ENCODE data around the gene CMC2. TPM values are rescaled to one million over a fixed set of nuclear protein-coding genes. Genes with fewer than 3 reads are reported as not detected.
A peak's percentile ranks its signal among the peaks of the same experiment; 100 is the strongest.

Gene CMC2
- total RNA-seq, 1 experiment from 2014 or later: 82.0 TPM

GRCh38 chr16:80966617-80967016, 40.1 kb downstream of the CMC2 start:
- POLR2A ChIA-PET: no interaction called here
- TF ChIP-seq SIN3A (IDR thresholded peaks at IDR 0.05; ENCODE audit: borderline replicate concordance, insufficient read depth, low read depth, low read length): no peak
- TF ChIP-seq POLR2AphosphoS5 (IDR thresholded peaks at IDR 0.05; ENCODE audit: low read depth, low read length): no peak
- Histone ChIP-seq H3K4me3 (ENCODE audit: low read depth in 2 of 2, low read length in 2 of 2) (no peak overlapping the region), H3K27me3 (ENCODE audit: control insufficient read depth, insufficient read depth, low read length) (no peaks in the 10 kb centered on the region), H3K27ac (ENCODE audit: low read length) (no peak overlapping the region), H3K4me1 (ENCODE audit: control insufficient read depth, insufficient read depth, low read length) (no peaks in the 10 kb centered on the region), H3K36me3 (ENCODE audit: control insufficient read depth, insufficient read depth, low read length) (no peaks in the 10 kb centered on the region; the same call in 1 of the 2 replicates), H3K9me3 (ENCODE audit: control insufficient read depth, insufficient read depth, low read depth, low read length) (no peaks in the 10 kb centered on the region)
- BruUV-seq (replicated peaks): TSS peak; percentile 56
- CTCF ChIA-PET: no interaction called here
- in situ Hi-C loops (cut with HindIII; ENCODE audit: low pct_unique_long_range_greater_than_20kb, low sequenced_read_pairs): no loop called here
- ATAC-seq (no peak), DNase-seq (ENCODE audit: low read depth, low spot score) (no peak)
- intact Hi-C loops (cut with micrococcal nuclease; ENCODE audit: unreplicated experiment): no loop called here

- no TSS peak for BruUV-seq (replicated peaks)
- no peak overlapping the region for H3K27ac ChIP-seq (ENCODE audit: low read length)
- POLR2A ChIA-PET: no interaction called here
Measured at GRCh38 chr16:80964351-80964750, 42.3 kb downstream of the CMC2 start.

More at GRCh38 chr16:80964351-80964750, 42.3 kb downstream of the CMC2 start:
- CTCF ChIA-PET: no interaction called here
- ATAC-seq (no peak), DNase-seq (ENCODE audit: low read depth, low spot score) (no peak)
- Histone ChIP-seq H3K4me1 (ENCODE audit: control insufficient read depth, insufficient read depth, low read length) (no peaks in the 10 kb centered on the region), H3K27me3 (ENCODE audit: control insufficient read depth, insufficient read depth, low read length) (no peaks in the 10 kb centered on the region), H3K36me3 (ENCODE audit: control insufficient read depth, insufficient read depth, low read length) (no peaks in the 10 kb centered on the region), H3K4me3 (ENCODE audit: low read depth in 2 of 2, low read length in 2 of 2) (no peak overlapping the region), H3K9me3 (ENCODE audit: control insufficient read depth, insufficient read depth, low read depth, low read length) (no peaks in the 10 kb centered on the region; the same call in 1 of the 2 replicates)
- in situ Hi-C loops (cut with HindIII; ENCODE audit: low pct_unique_long_range_greater_than_20kb, low sequenced_read_pairs) (no loop called here), intact Hi-C loops (cut with micrococcal nuclease; ENCODE audit: unreplicated experiment) (no loop called here)
- TF ChIP-seq CTCF (IDR thresholded peaks at IDR 0.05) (no peak), SIN3A (IDR thresholded peaks at IDR 0.05; ENCODE audit: borderline replicate concordance, insufficient read depth, low read depth, low read length) (no peak), POLR2AphosphoS5 (IDR thresholded peaks at IDR 0.05; ENCODE audit: low read depth, low read length) (no peak), TCF7L2 (IDR thresholded peaks at IDR 0.05; ENCODE audit: low read depth, low read length) (no peak)
- TF ChIP-seq, protein P1, sequence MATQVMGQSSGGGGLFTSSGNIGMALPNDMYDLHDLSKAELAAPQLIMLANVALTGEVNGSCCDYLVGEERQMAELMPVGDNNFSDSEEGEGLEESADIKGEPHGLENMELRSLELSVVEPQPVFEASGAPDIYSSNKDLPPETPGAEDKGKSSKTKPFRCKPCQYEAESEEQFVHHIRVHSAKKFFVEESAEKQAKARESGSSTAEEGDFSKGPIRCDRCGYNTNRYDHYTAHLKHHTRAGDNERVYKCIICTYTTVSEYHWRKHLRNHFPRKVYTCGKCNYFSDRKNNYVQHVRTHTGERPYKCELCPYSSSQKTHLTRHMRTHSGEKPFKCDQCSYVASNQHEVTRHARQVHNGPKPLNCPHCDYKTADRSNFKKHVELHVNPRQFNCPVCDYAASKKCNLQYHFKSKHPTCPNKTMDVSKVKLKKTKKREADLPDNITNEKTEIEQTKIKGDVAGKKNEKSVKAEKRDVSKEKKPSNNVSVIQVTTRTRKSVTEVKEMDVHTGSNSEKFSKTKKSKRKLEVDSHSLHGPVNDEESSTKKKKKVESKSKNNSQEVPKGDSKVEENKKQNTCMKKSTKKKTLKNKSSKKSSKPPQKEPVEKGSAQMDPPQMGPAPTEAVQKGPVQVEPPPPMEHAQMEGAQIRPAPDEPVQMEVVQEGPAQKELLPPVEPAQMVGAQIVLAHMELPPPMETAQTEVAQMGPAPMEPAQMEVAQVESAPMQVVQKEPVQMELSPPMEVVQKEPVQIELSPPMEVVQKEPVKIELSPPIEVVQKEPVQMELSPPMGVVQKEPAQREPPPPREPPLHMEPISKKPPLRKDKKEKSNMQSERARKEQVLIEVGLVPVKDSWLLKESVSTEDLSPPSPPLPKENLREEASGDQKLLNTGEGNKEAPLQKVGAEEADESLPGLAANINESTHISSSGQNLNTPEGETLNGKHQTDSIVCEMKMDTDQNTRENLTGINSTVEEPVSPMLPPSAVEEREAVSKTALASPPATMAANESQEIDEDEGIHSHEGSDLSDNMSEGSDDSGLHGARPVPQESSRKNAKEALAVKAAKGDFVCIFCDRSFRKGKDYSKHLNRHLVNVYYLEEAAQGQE (IDR thresholded peaks at IDR 0.05; ENCODE audit: insufficient read depth in 1 of 2, low read depth in 2 of 2, low read length in 1 of 2): no peak

All from Panc1 (cell line).